NB4 (cell line): ENCODE results near the gene CDH4.

Experiments used
- POLR2A ChIP-seq: IDR thresholded peaks from 2 replicates; pipeline ENCODE4 v1.6.1; 2011; ENCODE audit warnings: mild to moderate bottlenecking; ENCODE audit not compliant: insufficient read length; ENCODE audit errors: extremely low read depth
- TF ChIP-seq, protein P1 (sequence below): IDR thresholded peaks from one replicate; pipeline ENCODE4 v1.5.1; 2012; ENCODE audit warnings: low read depth, low read length

- no peak for TF ChIP-seq POLR2A
- TF ChIP-seq, protein P1, sequence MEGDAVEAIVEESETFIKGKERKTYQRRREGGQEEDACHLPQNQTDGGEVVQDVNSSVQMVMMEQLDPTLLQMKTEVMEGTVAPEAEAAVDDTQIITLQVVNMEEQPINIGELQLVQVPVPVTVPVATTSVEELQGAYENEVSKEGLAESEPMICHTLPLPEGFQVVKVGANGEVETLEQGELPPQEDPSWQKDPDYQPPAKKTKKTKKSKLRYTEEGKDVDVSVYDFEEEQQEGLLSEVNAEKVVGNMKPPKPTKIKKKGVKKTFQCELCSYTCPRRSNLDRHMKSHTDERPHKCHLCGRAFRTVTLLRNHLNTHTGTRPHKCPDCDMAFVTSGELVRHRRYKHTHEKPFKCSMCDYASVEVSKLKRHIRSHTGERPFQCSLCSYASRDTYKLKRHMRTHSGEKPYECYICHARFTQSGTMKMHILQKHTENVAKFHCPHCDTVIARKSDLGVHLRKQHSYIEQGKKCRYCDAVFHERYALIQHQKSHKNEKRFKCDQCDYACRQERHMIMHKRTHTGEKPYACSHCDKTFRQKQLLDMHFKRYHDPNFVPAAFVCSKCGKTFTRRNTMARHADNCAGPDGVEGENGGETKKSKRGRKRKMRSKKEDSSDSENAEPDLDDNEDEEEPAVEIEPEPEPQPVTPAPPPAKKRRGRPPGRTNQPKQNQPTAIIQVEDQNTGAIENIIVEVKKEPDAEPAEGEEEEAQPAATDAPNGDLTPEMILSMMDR, result no peak
These were observed 484.1 kb downstream of the CDH4 start for GRCh38 chr20:61736001-61736635.
